Right ventricle myocardium inferior (tissue), 1 donor: ENCODE data around the gene C22orf23. TPM values are rescaled to one million over a fixed set of nuclear protein-coding genes. Genes with fewer than 3 reads are reported as not detected.

Source experiments
- microRNA-seq: library from miRNA; unstranded; fragments of <30 nt; microRNA quantifications from one replicate; pipeline ENCODE4 v1.2.0, GENCODE V29; 2020
- total RNA-seq: library from RNA; stranded (reverse); fragmentation: NEBNext Ultra II Directional; extraction: Animal tissue kit (Norgen Biotek cat#: 25700); gene quantifications from one replicate; pipeline ENCODE4 v1.2.1, GENCODE V29; 2021
- donor health status: DM: no; HTN: yes; CAD: no; lungs with severe emphysema.

Gene C22orf23
- total RNA-seq, 1 donor from 2014 or later = 0.68 TPM

Small RNAs within 50 kb of the gene (microRNA-seq; reads per million reads assigned to microRNA genes)
- not detected for gene MIR4534
- gene MIR6820 = not detected

Other genes starting within 250 kb of the C22orf23 start
- gene GCAT, start 145.7 kb downstream of the C22orf23 start, total RNA-seq = 44.1 TPM
- not detected for gene GALR3, start 130.2 kb downstream of the C22orf23 start, total RNA-seq
- 16.0 TPM for gene ANKRD54, start 109.3 kb downstream of the C22orf23 start, total RNA-seq
- 385 TPM for gene EIF3L, start 104.2 kb downstream of the C22orf23 start, total RNA-seq
- gene MICALL1, start 47.3 kb downstream of the C22orf23 start, total RNA-seq = 19.4 TPM
- 88.8 TPM for gene POLR2F, start 98 bp upstream of the C22orf23 start, total RNA-seq
- 1.9 TPM for gene SOX10, start 31.0 kb upstream of the C22orf23 start, total RNA-seq
- 20.9 TPM for gene PICK1, start 103.8 kb upstream of the C22orf23 start, total RNA-seq
- not detected for gene SLC16A8, start 130.6 kb upstream of the C22orf23 start, total RNA-seq
- gene BAIAP2L2, start 157.1 kb upstream of the C22orf23 start, total RNA-seq = 0.30 TPM
- gene PLA2G6, start 228.2 kb upstream of the C22orf23 start, total RNA-seq = 11.4 TPM
- 4.7 TPM for gene MAFF, start 248.4 kb upstream of the C22orf23 start, total RNA-seq